SIG-M5 treated with dmso at 0.1 percent for 504 hours (cell line): ENCODE results near the gene KLC4.
"Not testable (repeated sequence)": the region's sequence is repeated elsewhere in the genome, so short reads cannot be mapped to it uniquely, and the experiment has no call there.

ENCODE experiments used
- DNase-seq: peaks from one replicate; lab custom pipeline; 2025; ENCODE audit not compliant: unreplicated experiment; lab: John Stamatoyannopoulos, UW

Gene KLC4

DNA sequence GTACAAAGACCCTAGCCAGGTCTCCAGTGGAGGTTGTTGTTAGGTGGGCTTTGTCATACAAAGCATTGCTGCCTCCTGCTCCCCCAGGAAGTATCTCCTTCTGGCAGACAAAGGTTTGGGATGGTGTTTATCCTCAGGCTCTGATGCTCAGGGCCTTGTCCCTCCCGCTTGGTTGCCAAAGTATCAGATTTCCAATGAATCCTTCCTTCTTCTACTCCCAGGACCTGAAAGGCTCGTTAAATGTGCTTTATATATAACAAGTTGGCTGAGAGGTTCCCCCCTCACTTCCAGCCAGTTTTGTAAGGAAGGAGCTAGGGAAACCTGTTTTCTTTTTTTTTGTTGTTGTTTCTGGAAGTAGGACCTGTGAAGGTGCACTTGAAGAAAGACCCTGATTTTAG lies 31.1 kb downstream of the KLC4 start:
- DNase-seq = no peak

DNA sequence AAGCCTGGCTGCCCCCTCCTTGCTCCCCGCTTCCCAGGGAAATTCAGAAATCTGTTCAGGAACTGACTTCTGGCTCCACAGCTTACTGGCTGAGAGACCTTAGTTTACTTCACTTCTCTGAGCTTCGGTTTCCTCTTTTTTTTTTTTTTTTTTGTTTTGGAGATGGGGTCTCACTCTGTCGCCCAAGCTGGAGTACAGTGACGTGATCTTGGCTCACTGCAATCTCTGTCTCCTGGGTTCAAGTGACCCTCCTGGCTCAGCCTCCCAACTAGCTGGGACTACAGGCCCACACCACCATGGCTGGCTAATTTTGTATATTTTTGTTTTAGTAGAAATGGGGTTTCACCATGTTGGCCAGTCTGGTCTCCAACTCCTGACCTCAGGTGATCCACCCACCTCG lies 31.6 kb downstream of the KLC4 start:
- no peak for DNase-seq

DNA sequence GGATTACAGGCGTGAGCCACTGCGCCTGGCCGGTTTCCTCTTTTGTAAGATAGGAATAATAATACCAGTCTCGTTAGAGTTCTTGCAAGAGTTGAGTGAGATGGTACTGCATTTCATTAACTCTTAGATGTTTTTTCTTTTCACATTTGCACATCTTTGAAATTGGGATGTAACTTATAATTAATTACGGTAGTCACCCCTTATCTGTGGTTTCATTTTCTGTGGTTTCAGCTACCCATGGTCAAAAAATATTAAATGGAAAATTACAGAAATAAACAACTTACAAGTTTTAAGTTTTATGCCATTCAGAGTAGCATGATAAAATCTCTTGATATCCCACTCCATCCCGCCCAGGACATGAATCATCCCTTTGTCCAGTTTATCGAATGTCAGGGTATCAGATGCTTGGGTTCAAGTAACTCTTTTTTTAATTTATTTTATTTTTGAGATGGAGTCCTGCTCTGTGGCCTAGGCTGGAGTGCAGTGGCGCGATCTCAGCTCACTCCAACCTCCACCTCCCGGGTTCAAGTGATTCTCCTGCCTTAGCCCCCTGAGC lies 32.1 kb downstream of the KLC4 start:
- no peak for DNase-seq

DNA sequence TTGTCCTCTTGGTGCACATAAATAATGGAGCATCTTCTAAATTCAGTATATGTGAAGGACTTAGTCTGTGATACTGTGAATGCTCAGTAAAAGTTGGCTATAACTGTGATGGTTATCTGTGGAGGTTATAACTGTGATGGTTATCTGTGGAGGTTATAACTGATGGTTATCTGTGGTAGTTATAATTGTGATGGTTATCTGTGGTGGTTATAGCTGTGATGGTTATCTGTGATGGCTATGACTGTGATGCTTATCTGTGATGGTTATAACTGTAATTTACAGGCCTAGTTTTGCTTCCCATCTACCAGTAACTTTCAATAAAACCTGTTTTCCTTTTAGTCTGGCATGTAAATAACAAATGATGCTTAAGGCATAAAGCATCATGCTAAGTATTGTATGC lies 33.2 kb downstream of the KLC4 start:
- DNase-seq = no peak

DNA sequence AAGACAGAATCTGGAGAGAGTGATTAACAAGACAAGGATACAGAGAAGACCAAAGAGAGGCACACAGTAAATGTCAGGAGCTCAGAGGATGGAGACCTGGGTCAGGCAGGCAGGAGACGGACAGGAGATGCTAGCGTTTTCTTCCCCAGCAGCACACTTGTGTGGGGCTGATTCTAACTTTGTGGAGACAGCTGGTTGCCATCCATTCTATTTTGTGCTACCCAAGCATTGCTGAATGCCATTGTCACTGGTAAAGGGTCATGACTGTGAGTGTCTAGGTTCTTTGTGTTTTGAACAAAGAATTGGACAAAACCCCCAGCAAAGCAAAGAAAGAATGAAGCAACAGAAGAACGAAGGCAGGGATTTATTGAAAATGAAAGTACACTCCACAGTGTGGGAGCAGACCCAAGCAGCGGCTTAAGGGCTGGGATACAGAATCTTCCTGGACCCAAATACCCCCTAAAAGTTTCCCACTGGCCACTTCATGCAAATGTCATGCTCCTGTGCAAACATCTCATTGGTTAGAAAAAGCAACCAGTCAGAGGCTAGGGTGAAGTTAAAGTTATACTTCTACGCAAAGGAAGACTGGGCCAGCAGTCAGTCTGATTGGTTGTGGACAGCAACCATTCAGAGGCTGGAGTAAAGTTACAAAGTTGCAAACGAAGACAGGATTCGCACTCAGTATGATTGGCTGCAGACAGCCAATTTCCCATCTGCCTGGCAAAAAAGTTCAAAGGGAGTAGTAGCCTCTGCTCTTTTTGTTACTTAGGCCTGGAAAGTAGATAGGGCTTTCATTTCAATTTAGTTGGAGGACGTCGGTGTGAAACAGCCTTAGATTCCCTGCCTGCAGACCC lies 34.2 kb downstream of the KLC4 start:
- no peak for DNase-seq

DNA sequence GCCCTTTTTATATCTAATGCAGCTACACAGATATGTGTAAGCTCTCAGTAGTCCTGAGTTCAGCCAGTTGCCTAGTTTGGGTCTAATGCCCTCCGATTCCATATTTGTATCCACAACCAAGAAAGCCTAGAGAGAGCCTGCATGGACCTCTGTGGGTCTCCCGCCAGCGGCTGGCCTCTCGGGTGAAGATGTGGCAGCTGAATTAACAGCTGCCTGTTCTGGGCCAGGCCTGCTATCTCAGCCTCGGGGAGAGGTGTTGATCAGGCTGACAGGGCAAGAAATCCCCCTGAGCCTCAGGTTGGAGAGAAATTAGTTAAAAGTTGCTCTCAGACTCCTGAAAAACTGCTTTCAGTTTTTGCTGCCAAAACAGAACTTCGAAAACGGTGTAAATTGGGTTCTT lies 36.5 kb downstream of the KLC4 start:
- DNase-seq = no peak

DNA sequence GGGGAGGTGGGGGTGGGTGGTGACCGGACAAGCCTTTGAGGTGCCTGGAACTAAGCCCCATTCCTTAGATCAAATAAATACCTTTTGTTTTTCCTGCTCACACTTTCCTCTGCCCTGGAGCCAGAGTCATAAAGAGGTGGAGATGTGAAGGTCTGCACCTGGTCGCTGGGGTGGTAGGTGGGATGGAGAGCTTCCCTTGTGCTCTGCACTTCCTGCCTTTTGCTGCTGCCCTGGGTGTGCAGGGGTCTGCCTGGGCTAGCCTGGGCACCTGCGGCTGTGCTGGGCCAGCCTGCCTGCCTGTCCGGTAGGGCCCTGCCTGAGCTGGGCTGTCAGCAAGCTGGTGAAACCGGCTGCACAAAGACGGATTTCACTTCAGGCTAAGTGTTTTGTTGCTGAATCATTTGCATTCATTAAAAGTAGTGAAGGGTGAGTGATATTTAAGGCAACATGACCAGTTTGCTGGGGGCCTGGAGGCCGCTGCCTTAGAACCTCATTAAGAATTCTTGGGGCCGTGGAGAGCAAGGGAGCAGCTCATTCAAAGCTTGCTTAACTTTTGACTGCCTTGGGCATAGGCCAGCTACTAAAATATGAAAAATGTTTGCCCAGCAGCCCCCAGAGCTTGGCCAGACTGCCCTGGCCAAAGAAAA lies 37.1 kb downstream of the KLC4 start:
- DNase-seq = no peak

DNA sequence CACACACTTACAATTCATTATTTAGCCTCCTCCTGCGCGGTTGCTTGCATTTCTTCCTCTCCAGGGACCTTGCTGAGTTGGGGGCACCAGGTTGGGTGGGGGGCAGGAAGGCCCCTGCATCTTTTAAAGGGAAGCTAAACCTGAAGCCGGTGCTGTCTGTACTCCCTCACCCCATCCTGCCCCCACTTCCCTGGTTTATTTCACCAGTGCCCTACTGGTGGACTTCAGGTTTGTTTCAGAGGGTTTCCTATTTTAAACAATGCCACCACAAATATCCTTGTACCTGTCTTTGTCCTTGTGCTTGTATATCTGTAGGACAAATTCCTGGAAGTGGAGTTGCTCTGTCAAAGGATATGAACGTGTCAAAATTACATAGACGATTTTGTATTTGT lies 37.7 kb downstream of the KLC4 start:
- no peak for DNase-seq

DNA sequence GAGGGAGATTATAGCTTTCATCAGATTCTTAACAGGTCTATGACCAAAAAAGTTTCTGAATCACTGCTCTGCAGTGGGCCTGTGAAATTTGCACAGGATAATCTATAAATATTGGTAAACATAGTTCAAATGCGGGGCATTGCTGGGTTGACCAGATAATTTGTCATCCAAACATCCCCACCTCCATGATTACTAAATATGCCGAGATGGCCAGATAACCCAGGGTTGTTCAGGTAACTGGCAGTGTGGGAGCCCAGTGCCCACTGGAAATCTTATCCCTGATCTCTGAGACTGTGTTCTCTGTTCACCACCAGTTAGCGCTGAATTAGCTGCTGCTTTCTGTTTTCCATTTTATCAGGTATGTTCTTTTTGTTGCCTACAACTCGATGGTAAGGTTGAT lies 38.1 kb downstream of the KLC4 start:
- no peak for DNase-seq

DNA sequence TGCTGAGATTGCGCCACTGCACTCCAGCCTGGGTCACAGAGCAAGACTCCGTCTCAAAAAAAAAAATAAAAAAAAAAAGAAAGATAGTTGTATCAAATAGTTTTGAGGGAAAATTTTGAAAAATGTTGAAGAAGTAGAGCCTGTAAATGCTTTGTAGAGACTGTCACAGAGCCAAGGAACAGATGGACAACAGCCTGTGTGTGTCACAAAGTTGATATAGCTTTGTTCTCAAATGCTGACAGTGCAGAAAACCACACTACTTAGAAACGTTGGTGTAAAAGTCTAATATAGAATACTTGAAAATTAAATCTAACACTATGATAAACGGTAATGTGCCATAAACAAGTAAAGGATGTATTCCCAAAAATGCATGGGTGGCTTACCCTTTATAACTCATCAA lies 42.1 kb downstream of the KLC4 start:
- DNase-seq = no peak

DNA sequence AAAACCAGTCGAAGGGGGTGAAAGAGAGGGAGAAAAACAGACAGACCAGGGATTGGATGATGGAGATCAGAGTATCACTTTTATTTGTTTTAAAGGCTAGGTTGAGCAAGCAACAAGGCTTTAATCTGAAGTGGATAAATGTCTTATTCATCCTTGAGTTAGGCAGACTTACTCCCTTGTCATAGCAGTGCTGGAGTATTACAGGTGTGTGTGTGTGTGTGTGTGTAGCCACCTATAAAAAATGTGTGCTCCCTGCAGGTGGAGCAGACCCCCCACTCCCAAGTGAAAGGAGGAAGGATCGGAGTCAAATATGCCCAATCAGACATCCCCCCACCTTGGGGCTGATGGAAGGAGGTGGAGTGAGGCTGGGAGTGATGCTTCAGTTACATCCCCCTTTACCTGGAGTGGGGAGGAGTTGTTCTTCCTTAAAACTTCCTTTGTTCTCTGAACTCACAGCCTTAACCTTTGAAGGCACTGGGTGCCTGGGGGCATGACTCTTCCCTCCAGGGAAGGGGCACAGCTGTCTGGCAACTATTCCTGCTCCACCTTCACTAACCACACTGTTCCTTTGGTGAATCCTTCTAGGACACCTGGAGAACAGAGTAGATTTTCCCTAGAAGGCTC lies 43.9 kb downstream of the KLC4 start:
- no peak for DNase-seq

DNA sequence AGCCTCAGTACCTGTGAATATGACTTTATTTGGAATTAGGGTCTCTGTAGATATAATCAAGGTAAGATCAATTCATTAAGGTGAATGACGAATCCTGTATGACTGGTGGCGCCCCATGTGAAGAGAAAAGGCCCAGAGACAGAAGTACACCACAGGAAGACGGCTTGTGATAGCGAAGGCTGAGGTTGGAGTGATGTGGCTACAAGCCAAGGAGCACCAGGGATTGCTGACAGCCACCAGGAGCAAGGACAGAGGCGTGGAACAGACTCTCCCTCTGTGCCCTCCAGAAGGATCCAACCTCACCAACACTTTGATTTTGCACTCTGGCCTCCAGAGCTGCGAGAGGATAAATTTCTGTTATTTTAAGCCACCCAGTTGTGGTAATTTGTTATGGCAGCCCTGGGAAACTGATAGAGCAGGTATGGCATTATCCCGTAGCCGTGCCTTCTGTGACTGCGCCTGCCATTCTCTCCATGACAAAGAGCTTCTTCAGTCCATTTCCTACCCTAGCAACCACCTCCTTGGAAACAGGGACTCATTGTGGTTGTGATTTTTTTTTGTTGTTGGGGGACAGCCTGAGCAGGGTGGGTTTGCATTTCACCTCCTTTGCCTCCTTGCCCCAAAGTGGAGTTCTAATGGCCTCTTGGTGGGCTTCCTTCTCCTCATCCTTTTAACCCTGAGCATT lies 46.2 kb downstream of the KLC4 start:
- no peak for DNase-seq

DNA sequence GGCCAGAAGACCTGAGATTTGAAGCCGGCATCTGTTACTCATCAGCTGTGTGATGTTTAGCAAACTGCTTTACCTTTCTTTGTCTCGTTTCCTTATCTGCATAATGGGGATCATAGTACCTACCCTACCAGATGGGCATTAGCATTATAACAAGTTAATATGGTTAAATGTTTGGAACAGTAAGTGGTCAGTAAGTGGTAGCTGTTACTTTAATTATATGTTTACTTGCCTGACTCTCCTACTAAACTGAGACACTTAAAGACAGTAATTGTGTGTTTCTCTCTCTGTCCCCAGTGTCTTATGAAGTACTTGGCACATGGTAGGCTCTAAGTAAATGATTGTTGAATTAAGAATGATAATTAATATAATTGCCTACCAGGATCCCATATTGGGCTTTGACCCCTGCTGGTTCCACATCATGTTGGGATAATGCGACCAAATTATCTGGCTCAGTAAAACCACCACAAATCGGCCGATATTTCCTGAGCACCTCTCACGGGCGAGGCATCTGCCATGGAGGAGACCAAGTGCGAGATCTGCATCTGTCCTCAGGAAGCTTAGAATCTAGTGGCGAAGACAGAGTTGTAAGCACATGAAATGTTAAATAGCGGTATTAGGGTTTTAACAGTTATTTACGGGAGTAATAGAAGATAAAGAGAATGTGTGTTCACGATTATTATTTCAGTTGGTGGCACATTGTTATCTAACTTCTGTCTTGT lies 48.1 kb downstream of the KLC4 start:
- no peak for DNase-seq

DNA sequence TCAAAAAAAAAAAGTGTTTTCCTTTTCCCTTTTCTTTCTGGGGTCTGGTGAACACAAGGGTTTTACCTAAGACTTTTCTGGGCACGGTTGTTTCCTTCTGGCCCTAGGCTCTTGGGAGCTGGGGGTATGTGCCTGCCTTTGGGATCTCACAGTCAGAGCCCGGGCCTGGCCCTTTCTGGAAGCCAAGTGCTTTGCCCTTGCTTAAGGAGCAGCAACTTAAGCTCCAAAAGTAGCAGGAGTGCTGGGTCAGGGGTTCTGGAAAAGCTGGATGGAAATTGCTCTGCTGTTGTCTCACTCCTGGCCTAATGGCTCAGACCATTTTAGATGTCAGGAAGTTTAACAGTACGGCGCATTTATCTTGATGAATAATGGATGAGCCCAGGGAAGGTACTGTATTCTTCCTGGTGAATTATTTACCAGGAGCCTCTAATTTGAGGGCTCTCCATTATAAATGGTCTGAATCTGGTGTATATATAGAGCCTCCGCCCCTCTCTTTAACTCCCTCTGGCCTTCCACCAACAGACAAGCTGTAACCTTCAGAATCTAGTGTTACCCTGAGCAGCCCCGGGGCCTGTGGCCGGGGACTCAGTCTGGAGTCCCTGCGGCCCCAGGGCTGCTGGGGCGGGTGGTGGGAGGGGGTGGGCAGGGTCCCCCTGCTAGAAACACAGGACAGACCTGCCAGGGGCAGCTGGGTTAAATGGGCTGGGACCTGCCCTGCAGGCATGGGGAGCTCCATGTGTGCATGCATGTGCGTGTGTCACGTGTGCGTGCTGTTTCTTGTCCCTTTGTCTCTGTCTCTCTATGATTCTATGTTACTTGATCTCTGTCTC lies 54.2 kb downstream of the KLC4 start:
- no peak for DNase-seq

DNA sequence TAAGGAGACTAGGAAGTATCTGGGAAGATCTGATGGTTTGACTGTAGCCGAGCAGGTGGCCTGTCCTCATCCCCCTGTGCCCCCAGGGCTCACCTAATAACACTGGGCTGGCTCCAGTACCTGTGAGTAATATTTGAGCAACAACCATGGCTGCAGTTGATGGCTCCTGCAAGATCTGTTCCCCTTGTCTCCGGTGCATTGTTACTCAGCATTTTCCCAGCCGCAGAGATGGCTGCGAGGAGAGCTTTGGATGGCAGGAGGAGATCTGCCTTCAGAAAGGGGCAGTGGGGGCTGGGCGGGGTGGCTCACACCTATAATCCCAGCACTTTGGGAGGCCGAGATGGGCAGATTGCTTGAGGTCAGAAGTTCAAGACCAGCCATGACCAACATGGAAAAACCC lies 55.9 kb downstream of the KLC4 start:
- no peak for DNase-seq

DNA sequence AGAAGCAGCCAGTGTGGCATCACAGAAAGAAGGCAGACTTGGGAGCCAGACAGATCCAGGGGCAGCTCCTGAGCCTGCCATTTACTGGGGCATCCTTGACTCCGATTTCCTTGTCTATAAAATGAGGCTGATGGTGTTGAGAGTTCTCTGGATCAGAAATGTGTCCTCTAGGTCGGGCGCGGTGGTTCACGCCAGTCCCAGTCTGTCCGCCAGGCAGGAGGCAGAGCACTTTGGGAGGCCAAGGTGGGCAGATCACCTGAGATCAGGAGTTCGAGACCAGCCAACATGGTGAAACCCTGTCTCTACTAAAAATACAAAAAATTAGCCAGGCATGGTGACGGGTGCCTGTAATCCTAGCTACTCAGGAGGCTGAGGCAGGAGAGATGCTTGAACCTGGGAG lies 58.0 kb downstream of the KLC4 start:
- not testable (repeated sequence) for DNase-seq

DNA sequence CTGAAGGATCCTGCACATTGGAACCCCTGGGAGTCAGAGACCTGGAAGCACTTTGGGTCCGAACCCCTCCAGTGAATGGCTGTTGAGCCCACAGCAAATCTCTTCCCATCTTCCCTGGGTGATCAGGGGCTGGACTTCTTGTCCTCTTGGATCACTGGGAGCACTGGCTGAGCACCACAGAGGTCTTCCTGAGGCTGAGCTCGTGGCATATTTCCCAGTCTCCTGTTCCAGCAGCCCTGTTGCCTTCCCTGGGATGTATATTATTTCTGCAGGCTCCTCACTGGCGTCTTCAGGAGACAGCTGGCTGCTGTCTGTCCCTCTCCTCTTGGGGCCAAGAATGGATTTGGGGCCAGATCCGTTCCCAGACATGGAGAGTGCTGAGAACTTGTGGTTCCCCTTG lies 60.1 kb downstream of the KLC4 start:
- no peak for DNase-seq

DNA sequence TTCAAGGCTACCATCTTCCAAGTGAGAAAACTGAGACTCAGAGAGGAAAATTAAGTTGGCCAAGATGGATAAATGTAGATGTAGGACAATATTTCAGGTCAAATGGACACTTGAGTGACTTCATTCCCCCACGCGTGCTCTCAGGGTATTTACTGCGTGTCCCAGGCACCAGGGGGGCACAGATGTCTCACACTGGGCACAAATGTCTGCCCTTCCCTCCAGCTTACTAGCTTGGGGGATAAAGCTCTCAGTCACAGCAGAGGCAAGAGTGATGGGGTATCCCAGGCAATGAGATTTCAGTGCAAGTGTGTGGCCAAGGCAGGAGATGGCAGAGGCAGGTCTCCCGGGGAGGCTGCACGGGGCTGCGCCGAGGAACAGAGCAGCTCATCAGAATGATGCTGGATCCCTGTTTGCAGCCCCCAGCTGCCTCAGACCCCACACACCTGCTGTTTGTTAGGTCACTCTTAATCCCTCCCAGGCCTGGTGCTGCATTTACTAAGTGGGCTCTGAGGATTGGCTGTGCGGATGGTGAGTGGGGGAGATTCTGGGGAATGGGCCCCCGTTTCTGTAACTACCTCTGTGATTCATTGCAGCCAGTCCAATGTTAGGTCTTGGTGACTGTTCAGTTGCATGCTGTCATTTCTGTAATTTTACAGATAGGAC lies 60.8 kb downstream of the KLC4 start:
- no peak for DNase-seq
